Measurements from ENCODE around the gene CCDC187.

The CCDC187 gene

DNA sequence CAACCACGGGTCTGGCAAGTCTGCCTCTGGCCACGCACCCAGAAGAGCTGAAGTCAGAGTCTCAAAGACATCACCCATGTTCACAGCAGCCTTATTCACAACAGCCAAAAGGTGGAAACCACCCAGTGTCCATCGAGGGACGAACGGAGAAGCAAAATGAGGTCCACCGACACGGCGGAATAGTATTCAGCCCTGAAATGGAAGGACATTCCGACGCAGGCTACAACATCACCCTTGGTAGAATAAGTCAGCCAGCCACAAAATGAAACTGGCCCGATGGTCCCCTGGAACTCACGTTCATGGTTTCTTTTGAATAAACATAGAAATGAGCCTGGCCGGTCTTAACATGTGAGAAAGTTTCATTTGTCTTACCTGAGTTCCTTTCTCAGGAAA lies 16.9 kb downstream of the CCDC187 start:
- in situ Hi-C loops (cut with HindIII; ENCODE audit: low sequenced_read_pairs), result no loop called here

DNA sequence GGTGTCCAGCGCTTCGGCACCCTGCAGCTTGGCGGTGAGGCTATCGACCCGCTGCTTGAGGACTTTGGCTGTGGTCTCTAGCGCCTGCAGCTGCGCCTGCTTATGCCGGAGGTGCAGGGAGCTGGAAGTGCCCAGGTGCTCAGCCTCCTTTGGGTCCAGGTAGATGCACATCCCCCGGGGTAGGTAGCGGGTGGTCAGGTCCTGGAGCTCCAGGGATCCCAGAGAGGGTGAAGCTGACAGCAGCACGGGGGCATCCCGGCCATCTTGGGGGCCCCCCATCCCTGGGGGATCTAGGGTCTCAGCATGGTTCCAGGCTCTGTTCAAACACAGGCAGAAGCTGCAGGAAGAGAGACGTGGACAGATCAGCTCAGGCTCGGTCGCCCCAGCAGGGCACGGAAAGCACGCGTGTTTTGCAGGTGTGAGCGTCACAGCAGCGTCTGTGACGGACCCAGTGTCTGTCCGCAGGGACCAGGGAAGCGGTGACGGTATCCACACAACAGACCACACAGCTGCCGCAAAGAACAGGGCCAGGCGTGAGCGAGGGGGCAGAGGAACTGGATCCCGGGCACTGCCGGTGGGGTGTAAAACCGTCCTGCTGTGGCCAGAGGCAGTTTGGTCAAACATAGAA lies 17.4 kb downstream of the CCDC187 start:
- in situ Hi-C loops (cut with HindIII; ENCODE audit: low sequenced_read_pairs), result no loop called here

DNA sequence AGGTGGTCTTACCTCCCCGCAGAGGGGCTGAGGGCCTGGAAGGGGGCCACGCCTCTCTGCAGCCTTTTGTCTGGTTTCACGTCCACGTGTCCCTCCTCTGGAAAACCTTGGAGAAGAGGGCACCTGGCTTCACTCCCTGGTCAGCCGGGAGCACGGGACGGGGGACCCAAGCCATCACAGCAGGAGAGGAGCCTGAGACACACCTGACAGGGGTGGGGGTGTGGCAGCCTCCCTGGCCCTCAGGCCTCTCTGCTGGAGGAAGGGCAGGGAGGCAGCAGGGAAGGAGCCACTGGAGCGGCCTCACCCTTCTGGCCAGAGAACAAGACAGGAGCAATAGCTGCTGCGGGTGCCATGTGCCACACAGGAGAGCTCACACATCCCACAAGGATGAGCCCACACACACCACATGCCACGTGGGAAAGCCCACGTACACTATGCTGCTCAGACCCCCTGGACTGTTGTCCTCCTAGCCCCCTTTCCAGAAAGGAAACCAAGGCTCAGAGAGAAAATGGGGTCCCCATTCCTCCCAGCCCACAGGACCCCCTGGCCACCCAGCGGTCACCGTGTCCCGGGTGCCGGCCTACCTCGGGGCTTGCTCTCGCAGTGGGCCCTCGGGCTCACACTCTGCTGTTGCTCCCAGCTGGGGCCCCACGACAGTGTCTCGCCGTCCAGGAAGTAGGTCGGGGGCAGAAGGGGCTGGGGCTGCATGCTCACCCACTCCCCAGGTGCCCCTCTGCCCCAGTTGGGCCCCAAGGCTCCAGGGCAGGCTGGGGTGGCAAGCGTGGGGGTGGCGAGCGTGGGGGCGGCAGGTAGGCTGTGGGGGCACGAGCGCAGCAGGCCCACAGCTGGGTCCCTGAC lies 18.2 kb downstream of the CCDC187 start:
- in situ Hi-C loops (cut with HindIII; ENCODE audit: low sequenced_read_pairs), result no loop called here

DNA sequence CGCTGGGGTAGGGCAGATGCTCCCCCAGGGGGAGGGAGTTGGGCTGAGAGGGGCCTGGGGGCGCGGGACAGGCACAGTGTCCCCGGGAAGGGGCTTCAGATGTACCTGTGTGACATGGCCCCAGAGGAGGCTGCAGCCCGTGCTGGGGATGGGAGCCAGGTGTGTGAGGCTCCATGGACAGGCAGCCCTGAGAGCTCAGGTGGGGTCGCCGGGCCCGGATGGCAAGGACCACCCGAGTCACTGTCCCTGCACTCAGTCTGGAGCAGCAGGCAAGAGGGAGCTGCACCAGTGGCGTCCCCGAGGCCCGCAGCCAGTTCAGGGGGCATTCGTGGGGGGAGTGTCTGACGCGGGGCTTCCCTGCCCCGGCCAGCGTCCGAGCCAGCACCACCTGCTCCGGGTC lies 18.9 kb downstream of the CCDC187 start:
- in situ Hi-C loops (cut with HindIII; ENCODE audit: low sequenced_read_pairs), result no loop called here

DNA sequence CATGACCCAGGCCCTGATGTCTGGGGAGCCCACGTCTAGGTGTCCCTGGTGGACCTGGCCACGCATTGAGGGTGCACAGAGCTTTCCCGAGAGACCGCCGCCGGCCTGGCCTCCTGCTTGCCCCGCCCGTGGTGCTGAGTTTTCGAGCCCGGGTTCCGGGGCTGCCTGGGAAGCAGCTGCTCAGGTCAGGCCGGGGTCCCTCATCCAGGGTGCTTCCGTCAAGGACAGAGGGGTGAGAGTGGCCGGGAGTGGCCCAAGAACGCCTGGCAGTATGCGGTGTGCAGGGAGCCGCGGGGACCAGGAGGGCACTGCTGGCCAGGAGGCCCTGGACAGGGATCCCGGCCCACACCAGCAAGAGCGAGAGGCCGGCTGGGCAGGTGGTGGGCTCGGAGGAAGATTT lies 19.6 kb downstream of the CCDC187 start:
- in situ Hi-C loops (cut with HindIII; ENCODE audit: low sequenced_read_pairs), result no loop called here

DNA sequence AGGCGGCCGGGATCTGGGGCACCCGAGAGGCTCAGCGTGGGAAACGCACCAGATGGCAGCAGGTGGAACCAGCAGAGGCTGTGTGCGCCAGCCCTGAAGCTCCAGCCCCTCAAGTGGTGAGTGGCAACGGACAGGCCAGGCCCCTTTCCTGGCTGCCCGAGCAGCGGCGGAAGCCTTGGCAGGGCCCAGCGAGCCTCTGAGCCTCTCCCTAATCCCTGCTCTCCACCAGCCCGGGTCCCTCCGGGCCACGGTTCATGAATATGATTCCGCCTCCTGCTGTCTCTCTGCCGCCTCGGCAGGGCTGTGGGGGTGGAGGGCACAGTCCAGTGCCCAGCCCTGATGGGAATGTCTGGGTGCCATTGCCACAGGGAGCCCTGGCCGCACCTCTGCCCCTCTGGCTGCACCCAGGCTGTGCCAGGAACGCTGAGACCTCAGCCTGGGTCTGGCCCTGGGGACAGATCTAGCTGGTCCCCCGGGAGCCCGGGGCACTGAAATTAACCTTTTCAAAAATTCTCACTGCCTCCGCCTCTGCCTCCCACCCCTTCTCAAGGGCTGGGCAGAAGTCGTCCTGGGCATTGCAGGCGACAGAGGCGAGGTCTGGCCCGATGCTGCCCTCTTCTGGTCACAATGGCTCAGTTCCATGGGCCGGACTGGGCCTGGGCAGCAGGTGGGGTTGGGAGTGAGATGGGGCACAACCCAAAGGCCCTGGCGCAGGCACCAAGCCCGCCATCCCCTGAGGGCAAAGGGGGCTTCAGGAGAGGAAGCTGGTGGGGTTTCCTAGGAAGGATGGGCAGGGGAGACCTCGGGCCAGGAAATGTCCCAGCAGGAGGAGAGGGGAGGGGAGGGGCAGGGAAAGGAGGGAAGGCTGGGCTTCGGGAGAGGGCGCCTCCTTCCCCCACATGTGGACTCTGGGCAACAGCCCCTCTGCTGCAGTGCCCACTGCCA lies 20.3 kb downstream of the CCDC187 start:
- in situ Hi-C loops (cut with HindIII; ENCODE audit: low sequenced_read_pairs), result no loop called here

DNA sequence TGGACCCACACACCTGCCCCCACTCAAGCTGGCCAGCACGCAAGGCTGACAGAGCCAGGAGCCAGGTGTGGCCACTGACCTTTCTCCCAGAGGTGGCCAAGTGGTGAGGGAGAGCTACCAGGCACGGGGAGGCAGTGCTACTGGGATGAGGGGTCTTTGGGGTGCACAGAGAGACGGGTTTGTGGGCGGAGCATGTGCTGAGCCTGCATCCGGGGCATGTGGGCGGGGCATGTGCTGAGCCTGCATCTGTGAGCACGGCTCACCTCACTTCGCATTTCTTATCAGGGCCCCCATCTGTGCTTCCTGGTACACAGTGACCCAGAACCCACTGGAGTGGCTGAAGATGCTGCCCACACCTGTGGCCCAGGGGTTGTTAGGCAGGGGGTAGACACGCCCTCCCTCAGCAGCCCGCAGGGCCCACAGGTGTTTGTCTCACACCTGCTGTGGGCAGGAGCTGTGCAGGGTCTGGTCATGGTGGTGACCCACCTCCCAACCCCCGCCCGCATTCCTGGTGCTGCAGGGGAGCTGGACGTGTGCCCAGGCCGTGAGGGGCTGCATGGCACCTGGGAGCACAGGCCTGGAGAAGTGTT lies 21.5 kb downstream of the CCDC187 start:
- in situ Hi-C loops (cut with HindIII; ENCODE audit: low sequenced_read_pairs), result no loop called here

DNA sequence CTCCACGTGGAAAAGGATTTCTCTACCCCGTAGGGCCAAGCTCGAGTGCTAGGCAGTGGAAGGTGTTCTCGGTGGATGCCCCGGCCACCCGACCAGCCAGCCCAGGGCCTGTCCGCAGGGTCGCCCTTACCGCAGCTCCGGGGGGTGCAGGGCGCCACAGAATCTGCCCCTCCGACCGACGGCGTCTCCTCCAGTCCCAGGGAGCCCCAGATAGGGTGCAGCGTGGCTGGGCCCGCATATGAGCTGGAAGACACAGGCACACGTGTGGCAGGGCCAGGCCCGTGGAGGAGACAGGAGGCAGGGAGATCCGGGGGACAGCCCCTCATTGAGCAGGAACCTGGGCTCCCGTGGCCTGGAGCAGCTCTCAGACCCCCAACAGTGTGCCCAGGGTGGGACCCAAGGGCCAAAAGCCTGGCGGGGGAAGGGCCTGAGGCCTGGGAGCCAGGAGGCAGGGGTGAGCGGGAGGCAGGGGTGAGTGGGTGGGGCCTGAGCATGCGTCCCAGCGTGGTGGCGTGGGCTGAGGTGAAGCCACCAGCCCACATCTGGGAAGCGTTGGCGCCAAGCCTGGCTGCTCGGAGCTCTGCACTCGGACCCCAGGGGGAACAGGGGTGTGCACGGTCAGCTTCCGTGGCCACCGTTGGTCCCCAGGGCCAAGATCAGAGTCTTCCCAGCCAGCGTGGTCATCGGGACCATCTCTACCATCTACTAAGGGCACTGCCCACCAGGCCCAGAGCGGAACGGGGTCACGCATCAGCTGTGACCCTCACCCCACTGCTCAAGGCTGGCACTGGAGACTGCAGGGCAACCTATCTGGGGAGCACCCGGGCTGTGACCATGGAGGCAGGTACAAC lies 22.2 kb downstream of the CCDC187 start:
- in situ Hi-C loops (cut with HindIII; ENCODE audit: low sequenced_read_pairs), result no loop called here

DNA sequence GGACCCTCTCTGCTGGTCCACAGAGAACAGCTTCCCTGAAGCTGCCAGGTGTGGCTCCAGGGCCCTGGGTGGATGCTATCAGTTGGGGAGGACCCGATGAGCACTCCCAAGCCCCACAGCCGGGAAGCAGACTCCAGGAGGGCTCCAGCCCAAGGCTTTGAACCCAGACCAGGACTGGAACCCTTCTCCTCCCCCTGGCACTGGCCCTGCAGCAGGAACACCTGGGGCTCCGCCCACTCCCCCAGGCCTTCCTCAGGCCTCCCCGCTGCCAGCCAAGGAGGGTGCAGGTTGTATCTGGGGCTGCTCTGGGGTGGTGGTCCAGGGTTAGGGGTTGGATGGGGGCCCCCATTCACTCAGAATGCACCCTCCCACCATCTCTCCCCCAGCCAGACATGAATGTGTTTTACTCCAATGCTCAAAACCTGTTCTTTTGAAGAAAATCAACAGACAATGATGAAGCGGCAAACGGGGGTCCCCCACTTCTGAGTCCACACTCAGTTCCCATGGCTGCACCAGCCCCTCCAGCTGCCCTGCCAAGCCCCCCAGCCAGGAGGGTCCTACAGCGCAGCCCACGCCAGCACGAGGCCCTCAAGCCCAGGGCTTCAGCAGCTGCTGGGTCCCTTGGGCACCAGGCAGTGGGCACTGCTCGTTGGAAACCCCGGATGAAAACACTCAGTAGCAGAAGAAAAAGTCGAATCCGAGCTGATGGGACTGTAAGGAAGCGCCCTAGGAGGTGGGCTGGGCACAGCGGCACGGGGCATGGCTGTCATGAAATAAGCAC lies 23.2 kb downstream of the CCDC187 start:
- in situ Hi-C loops (cut with HindIII; ENCODE audit: low sequenced_read_pairs), result no loop called here

DNA sequence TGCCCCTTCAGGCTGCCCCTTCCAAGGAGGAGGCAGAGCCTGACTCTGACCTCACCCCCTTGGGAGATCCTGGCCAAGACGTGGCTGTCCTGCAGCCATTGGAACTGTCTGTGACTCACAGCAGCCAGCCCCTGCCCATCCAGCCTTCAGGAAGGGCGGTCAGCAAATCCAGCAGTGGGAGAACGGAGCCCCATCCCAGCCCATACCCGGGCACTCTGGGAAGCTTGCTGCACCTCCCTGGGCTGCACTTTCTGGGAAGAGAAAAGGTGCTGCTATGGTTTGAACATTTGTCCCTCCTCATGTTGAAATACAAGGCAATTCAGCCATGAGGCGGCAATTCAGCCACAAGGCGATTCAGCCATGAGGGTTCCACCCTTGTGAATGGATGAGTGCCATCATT lies 24.4 kb downstream of the CCDC187 start:
- in situ Hi-C loops (cut with HindIII; ENCODE audit: low sequenced_read_pairs), result no loop called here

DNA sequence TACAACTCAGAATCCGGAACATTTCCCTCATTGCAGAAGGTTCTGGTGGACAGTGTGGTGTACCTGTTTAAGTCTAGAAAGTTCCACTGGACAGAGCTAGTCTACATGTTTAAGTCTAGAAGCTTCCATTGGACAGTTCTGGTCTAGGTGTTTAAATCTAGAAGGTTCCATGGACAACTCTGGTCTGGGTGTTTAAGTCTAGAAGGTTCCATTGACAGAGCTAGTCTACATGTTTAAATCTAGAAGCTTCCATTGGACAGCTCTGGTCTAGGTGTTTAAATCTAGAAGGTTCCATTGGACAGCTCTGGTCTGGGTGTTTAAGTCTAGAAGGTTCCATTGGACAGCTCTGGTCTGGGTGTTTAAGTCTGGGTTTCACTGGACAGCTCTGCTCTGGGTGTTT lies 25.0 kb downstream of the CCDC187 start:
- in situ Hi-C loops (cut with HindIII; ENCODE audit: low sequenced_read_pairs), result no loop called here

DNA sequence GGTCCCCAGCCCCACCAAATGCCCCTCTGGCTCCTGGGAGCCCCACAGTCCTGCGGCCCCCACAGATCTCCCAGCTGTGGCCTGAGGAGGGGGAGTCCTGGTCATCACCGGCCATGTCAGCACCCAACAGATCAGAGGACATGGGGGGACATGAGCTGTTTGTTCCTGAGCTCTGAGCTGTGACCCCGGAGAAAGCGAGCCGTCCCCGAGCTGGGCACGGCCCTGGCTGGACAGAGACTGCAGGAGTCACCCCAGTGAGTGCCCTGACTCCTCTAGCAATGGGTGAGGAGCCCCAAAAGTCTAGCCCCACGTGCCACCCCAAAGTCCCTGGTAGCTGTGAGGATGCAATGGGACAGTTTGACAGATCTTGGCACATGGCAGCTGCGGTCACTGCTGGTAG lies 25.7 kb downstream of the CCDC187 start:
- in situ Hi-C loops (cut with HindIII; ENCODE audit: low sequenced_read_pairs), result no loop called here

DNA sequence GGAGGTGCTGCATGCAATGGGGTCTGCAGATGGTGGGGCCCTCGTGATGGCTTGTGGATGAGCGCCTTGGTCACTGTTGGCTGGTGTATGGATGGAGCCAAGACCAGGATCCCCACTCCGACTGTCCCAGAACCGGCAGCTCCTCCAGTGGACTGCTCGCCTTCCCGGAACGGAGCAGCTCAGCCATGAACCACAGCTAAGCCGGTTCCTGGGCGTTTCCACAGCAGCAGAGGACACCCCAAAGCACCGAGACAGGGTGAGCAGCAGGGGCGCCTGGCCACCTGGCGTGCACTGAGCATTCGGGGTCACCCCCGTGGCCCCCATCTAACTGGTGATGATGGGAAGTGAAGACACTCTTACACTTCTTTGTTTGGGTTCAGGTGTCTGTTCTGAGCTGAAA lies 26.1 kb downstream of the CCDC187 start:
- in situ Hi-C loops (cut with HindIII; ENCODE audit: low sequenced_read_pairs), result no loop called here

DNA sequence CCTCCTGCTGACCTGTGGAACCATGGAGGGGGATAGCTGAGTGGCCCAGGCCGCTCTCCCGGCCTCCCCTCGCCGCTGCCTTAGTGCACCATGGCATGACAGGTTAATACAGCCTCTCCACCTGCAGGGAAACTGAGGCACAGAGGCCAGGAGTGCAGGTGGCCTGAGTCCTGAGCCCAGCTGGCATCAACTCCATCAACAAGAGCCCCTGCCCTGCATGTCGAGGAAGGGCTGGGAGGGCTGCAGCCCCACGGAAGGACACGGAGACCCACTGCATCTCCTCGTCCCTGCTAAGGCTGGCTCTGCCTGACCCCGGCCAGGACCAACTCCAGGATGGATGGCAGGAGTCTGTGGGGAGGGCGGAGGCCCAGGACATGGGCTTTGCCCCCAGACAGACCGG lies 27.2 kb downstream of the CCDC187 start:
- in situ Hi-C loops (cut with HindIII; ENCODE audit: low sequenced_read_pairs), result no loop called here

DNA sequence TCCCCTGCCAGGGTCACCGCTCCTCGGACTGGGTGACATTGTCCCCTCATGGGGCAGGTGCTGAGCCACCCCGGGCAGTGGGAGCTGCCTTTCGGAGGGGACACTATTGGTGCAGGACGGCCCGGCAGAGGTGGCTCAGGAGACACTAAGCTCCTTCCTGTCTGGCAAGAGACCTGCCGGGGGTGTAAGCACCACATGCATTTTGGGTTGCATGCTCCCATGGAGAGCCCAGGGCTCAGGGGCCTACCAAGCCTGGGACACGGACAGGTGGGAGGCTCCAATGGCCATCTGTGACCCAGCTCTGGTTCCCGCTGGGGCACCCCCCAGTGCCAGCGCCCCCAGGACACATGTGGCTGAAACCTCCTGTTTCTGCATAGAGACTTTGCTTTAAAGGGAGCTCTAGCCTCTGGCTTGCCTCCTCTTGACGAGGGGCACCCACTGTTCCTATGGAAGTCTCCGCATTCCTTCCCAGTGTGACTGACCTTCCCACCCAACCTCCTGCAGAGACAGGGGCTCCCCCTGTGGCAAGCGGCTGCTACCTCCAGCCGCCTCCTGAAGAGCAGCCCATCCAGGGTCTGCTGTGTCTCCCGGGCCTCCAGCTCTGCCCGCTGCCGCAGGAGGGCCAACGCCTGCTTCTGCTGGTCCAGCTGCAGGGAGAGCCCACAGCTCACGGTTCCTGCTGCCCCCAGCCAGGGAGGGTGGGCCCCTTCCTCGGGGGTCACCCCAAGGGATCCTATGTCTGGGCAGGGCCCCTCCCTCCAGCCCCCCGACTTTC lies 28.1 kb downstream of the CCDC187 start:
- in situ Hi-C loops (cut with HindIII; ENCODE audit: low sequenced_read_pairs), result no loop called here

DNA sequence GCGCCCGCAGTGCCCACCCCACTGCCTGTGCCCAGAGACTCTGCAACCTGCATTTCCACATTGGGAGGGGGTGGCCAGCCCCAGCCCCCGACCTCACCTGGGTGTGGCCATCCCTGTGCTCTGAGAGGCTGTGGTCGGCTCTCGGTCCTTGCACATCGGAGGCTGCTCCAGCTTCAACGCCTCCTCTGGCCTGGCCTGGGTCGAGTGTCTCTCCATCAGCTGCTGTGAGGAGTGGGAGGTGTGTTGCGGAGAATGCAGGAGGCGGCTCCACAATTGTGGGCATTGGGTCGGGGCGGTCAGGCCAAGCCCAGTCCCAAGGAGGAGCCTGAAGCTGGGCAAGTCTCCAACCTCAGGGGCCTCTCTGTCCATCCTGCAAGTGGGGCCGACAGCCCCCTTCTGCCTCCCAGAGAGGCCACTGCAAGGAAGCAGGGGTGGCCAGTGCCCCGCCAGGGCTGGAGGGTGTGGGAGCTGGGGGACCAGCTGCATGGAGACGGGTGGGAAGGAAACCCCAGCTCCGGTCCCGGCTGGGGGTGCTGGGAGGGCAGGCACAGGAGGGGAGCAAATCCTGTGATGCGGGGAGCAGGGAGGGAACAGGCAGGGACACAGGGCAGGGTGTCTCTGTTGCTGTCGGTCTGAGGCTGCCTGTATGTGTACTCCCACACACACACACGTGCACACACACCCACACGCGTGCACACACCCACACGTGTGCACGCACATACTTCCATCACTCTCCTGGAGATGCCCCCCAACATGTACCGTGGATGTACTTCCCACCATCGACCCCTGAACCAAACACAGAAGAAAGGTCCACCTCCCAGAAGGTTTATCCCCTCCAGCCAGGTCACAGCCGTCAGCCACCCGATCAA lies 28.9 kb downstream of the CCDC187 start:
- in situ Hi-C loops (cut with HindIII; ENCODE audit: low sequenced_read_pairs), result no loop called here

DNA sequence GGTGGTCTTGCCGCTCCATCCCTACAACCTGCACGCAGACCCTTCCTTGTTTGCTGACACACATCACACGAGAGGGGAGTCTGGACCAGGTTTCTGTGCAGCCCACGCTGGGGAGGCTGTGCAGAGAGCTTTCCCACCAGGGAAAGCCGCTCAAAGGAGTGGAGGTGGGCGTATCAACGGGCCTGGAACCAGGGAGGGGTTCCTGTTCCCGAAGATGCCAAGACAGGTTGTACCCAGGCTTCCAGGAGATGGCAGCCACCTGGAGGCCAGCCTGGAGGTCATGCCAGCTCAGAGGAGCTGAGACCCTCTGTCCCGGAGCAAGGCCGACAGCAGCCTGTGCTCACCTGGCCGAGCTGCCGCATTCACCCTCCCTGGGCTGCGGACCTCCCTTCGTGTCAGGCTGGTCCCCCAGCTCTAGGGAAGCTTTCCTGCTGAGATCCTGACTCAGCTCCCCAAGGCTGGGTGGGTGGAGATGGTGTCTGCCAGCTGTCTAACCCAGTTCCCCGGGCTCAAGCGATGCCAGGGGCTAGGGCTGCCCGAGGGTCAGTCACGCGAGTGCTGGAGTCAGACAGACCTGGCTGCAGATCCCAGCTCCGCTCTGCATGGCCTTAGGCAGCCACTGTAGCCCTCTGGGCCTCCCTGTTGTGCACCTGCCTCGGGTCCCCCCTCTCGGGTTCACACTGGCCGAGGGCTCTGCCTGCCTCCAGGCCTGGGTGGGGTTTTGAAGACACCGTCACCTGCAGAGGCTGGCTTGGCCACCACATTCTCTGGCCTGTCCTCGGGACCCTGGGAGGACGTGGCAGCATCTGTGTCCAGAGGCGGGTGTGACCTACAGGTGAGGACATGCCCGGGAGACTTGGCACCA lies 29.7 kb downstream of the CCDC187 start:
- in situ Hi-C loops (cut with HindIII; ENCODE audit: low sequenced_read_pairs), result no loop called here

Measured in DLD1 (cell line).